ENCODE measurements around the gene OR7D2.

DNA sequence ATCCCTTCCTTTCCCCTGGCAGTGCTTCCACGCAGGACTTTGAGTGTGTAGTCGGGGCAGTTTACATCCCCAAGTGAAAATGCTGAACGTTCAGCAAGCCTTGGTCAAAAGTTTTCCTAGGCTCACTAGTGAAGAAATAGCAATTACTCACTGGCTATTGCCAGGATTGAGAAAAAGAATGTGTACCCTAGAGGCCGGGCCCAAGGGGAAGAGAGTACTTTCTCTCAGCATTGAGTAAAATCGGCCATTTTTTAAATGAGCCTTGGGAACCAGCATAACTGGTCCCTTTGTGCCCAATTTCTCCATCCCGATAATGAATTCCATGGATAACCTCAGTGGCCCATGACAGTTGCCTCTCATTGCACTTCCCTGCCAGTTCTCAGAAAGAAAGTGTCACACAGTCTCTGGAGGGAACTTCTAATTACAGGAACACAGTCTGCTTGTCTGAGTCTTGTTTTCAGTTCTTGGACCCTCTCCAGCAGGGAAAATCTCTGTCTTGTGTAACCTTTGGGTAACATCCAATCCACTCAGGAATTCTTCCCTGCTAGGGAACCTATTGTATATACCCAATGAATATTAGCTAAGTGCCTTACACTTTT lies 7.3 kb upstream of the OR7D2 start:
- TF ChIP-seq, protein P1, sequence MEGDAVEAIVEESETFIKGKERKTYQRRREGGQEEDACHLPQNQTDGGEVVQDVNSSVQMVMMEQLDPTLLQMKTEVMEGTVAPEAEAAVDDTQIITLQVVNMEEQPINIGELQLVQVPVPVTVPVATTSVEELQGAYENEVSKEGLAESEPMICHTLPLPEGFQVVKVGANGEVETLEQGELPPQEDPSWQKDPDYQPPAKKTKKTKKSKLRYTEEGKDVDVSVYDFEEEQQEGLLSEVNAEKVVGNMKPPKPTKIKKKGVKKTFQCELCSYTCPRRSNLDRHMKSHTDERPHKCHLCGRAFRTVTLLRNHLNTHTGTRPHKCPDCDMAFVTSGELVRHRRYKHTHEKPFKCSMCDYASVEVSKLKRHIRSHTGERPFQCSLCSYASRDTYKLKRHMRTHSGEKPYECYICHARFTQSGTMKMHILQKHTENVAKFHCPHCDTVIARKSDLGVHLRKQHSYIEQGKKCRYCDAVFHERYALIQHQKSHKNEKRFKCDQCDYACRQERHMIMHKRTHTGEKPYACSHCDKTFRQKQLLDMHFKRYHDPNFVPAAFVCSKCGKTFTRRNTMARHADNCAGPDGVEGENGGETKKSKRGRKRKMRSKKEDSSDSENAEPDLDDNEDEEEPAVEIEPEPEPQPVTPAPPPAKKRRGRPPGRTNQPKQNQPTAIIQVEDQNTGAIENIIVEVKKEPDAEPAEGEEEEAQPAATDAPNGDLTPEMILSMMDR (IDR thresholded peaks at IDR 0.05; ENCODE audit: insufficient read depth, low read depth, low read length) = no peak
- no peak for TF ChIP-seq EZH2 (IDR thresholded peaks at IDR 0.05; ENCODE audit: insufficient read depth, low read length)
